Gastrocnemius medialis (tissue), 4 donors: ENCODE results near the gene SEC24B.

Experiments used
- POLR2A ChIP-seq, 2 donors: fragments of 450-650 bp; IDR thresholded peaks; one replicate each; pipeline ENCODE4 v1.6.1; 2017; ENCODE audit warnings: antibody characterized with exemption in 2 of 2, mild to moderate bottlenecking in 2 of 2, moderate library complexity in 2 of 2
- TF ChIP-seq, protein P1 (sequence below), 5 experiments: fragments of 450-650 bp in 3 of 5; fragments of 200-600 bp in 2 of 5; sonication (generic) in 2 of 5; IDR thresholded peaks in 4 of 5; conservative IDR thresholded peaks in 1 of 5; 1 replicate in 4 of 5; 2 replicates in 1 of 5; pipeline ENCODE4 v1.5.1; 2016 to 2019; ENCODE audit warnings: antibody characterized with exemption in 5 of 5, mild to moderate bottlenecking in 3 of 5, moderate library complexity in 3 of 5

DNA sequence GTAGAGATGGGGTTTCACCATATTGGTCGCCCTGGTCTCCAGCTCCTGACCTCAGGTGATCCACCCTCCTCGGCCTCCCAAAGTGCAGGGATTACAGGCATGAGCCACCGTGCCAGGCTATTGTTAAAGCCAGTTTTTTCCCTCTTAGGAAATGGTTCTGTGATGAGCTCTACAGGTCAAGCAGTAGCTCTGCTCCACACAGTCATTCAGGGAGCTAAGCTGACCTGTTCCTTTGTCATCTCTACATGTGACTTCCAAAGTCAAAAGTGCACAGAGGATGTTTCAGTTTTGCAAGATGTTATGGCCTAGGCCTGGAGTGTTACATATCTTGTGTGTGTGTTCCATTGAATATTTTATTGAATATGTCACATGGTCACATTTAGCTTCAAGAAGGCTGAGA, 137.9 kb downstream of the SEC24B start:
- TF ChIP-seq, protein P1, sequence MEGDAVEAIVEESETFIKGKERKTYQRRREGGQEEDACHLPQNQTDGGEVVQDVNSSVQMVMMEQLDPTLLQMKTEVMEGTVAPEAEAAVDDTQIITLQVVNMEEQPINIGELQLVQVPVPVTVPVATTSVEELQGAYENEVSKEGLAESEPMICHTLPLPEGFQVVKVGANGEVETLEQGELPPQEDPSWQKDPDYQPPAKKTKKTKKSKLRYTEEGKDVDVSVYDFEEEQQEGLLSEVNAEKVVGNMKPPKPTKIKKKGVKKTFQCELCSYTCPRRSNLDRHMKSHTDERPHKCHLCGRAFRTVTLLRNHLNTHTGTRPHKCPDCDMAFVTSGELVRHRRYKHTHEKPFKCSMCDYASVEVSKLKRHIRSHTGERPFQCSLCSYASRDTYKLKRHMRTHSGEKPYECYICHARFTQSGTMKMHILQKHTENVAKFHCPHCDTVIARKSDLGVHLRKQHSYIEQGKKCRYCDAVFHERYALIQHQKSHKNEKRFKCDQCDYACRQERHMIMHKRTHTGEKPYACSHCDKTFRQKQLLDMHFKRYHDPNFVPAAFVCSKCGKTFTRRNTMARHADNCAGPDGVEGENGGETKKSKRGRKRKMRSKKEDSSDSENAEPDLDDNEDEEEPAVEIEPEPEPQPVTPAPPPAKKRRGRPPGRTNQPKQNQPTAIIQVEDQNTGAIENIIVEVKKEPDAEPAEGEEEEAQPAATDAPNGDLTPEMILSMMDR (IDR thresholded peaks at IDR 0.05 in 4 of 5, conservative IDR thresholded peaks at IDR 0.05 in 1 of 5), result no peak
- TF ChIP-seq POLR2A (IDR thresholded peaks at IDR 0.05), result no peak
